WTC11 (cell line): ENCODE results near the gene GNG14. TPM values are rescaled to one million over a fixed set of nuclear protein-coding genes. Genes with fewer than 3 reads are reported as not detected.

Experiments used
- ATAC-seq: fragments of 200-7000 bp; cut with Tn5 transposase; 2 replicates; pipeline ENCODE4 v1.10.0; 2021; ENCODE audit warnings: mild to moderate bottlenecking, moderate library complexity
- CTCF ChIA-PET: fragments of 300-600 bp; sonication (Branson Sonifier 250); formaldehyde crosslinking; loops from one replicate; lab custom pipeline; 2021; ENCODE audit warnings: antibody characterized with exemption; lab: Charles Lee
- POLR2A ChIA-PET: fragments of 350-600 bp; sonication (Branson Sonifier 250); formaldehyde crosslinking; loops from one replicate; lab custom pipeline; 2021; ENCODE audit warnings: antibody characterized with exemption; lab: Charles Lee
- DNase-seq: peaks from one replicate; pipeline ENCODE4 v3.0.0; 2021; ENCODE audit warnings: low spot score
- H3K27ac Mint-ChIP-seq: 2 replicates; pipeline ENCODE4 v1.8.0; 2021; ENCODE audit warnings: mixed read lengths
- H3K27me3 Mint-ChIP-seq: 2 replicates; pipeline ENCODE4 v1.8.0; 2021; ENCODE audit warnings: low read depth, mild to moderate bottlenecking, moderate library complexity, mixed read lengths
- H3K36me3 Mint-ChIP-seq: 2 replicates; pipeline ENCODE4 v1.8.0; 2021; ENCODE audit warnings: mixed read lengths
- H3K4me1 Mint-ChIP-seq: 2 replicates; pipeline ENCODE4 v1.8.0; 2022; ENCODE audit warnings: mixed read lengths
- H3K4me3 Mint-ChIP-seq: 2 replicates; pipeline ENCODE4 v1.8.0; 2021; ENCODE audit warnings: mild to moderate bottlenecking, moderate library complexity, mixed read lengths
- H3K9me3 Mint-ChIP-seq: 2 replicates; pipeline ENCODE4 v1.8.0; 2021; ENCODE audit warnings: mixed read lengths
- ATF1 ChIP-seq: sonication (generic); formaldehyde crosslinking; IDR thresholded peaks from 2 replicates; pipeline ENCODE4 v1.8.1; 2023; ENCODE audit warnings: mild to moderate bottlenecking, moderate library complexity, missing genetic modification reagents
- CDX4 ChIP-seq: fragments of 250-450 bp; sonication (Bioruptor Pico); IDR thresholded peaks from 2 replicates; pipeline ENCODE4 v1.9.0; 2021; ENCODE audit warnings: moderate library complexity, mild to moderate bottlenecking, inconsistent platforms, borderline replicate concordance
- E2F1 ChIP-seq: sonication (generic); formaldehyde crosslinking; IDR thresholded peaks from 2 replicates; pipeline ENCODE4 v1.8.0; 2022; ENCODE audit warnings: mild to moderate bottlenecking, missing genetic modification reagents
- FOXP1 ChIP-seq: sonication (generic); formaldehyde crosslinking; IDR thresholded peaks from 2 replicates; pipeline ENCODE4 v1.8.0; 2022; ENCODE audit warnings: missing genetic modification reagents, mild to moderate bottlenecking, moderate library complexity, borderline replicate concordance
- HMGA2 ChIP-seq: fragments of 250-450 bp; sonication (Bioruptor Pico); IDR thresholded peaks from 2 replicates; pipeline ENCODE4 v1.4.0; 2021; ENCODE audit warnings: mild to moderate bottlenecking, moderate library complexity
- JUN ChIP-seq: sonication (generic); formaldehyde crosslinking; IDR thresholded peaks from 2 replicates; pipeline ENCODE4 v1.8.0; 2023; ENCODE audit warnings: mild to moderate bottlenecking, missing genetic modification reagents
- PRDM15 ChIP-seq: sonication (generic); formaldehyde crosslinking; IDR thresholded peaks from 2 replicates; pipeline ENCODE4 v1.8.0; 2022; ENCODE audit warnings: missing genetic modification reagents
- ZNF121 ChIP-seq: sonication (generic); formaldehyde crosslinking; IDR thresholded peaks from 2 replicates; pipeline ENCODE4 v1.8.0; 2023; ENCODE audit warnings: missing genetic modification reagents
- total RNA-seq: library from RNA; stranded (reverse); gene quantifications from 3 replicates; pipeline ENCODE4 v1.2.3, GENCODE V29; 2021
- TF ChIP-seq, protein P1 (sequence below): sonication (generic); formaldehyde crosslinking; IDR thresholded peaks from 2 replicates; pipeline ENCODE4 v1.8.1; 2023; ENCODE audit warnings: mild to moderate bottlenecking, missing genetic modification reagents
- TF ChIP-seq, protein P2 (sequence below): sonication (generic); formaldehyde crosslinking; IDR thresholded peaks from 2 replicates; pipeline ENCODE4 v1.8.1; 2023; ENCODE audit warnings: mild to moderate bottlenecking, missing genetic modification reagents, moderate library complexity
- TF ChIP-seq, protein P3 (sequence below): sonication (generic); formaldehyde crosslinking; conservative IDR thresholded peaks from 2 replicates; pipeline ENCODE4 v1.8.1; 2022; ENCODE audit warnings: mild to moderate bottlenecking, missing genetic modification reagents
- TF ChIP-seq, protein P4 (sequence below): fragments of 250-450 bp; sonication (Bioruptor Pico); IDR thresholded peaks from 2 replicates; pipeline ENCODE4 v1.9.0; 2021; ENCODE audit warnings: mild to moderate bottlenecking
- TF ChIP-seq, protein P5 (sequence below): sonication (generic); formaldehyde crosslinking; IDR thresholded peaks from 2 replicates; pipeline ENCODE4 v1.8.1; 2023; ENCODE audit warnings: mild to moderate bottlenecking, missing genetic modification reagents, borderline replicate concordance

The GNG14 gene
- total RNA-seq, 1 experiment from 2014 or later: not detected

DNA sequence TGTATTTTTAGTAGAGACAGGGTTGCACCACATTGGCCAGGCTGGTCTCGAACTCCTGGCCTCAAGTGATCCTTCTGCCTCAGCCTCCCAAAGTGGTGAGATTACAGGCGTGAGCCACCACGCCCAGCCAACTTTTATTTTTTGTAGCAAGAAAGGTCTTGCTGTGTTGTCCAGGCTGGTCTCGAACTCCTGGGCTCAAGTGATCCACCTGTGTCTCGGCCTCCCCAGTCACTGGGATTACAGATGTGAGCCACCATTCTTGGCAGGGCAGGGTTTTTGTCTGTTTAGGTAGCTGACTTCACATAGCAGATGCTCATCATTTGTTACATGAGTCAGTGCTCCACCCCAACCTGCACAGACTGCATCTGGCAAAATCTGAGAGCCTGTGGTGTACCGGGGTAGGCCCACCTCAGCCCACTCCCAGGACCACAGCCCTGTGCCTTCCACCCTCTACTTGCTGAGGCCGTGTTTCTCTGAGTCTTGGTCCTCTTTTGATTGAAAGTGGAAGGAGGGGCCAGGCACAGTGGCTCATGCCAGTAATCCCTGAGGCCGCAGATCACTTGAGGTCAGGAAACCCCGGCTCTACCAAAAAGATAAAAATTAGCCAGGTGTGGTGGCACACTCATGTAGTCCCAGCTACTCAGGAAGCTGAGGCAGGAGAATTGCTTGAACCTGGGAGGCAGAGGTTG lies 40.1 kb downstream of the GNG14 start:
- ATAC-seq (no peak), DNase-seq (no peak)
- no peak overlapping the region for H3K27ac Mint-ChIP-seq
- H3K9me3 Mint-ChIP-seq: no peaks in the 10 kb centered on the region
- CTCF ChIA-PET: interaction anchor here (1.1 to 2.7 kb wide), 4 partner anchors 30 to 39 kb away, joined by 4 to 8 read pairs (median 6); no protein-coding TSS in a partner anchor
- H3K4me3 Mint-ChIP-seq: no peak overlapping the region
- H3K4me1 Mint-ChIP-seq: peaks cover 18% of the 10 kb centered on the region
- H3K36me3 Mint-ChIP-seq: peaks cover 17% of the 10 kb centered on the region
- POLR2A ChIA-PET: no interaction called here
- no peaks in the 10 kb centered on the region for H3K27me3 Mint-ChIP-seq
- no peak for TF ChIP-seq CDX4 (CRISPR knock-in tag)
- peak; percentile 22; the same call in 1 of the 2 replicates for TF ChIP-seq ZNF121 (CRISPR knock-in tag)

- Mint-ChIP-seq H3K4me3 (no peak overlapping the region), H3K9me3 (no peaks in the 10 kb centered on the region), H3K27me3 (no peaks in the 10 kb centered on the region), H3K27ac (peak overlapping the region; percentile 60; the same call in 1 of the 2 replicates), H3K4me1 (peaks cover 22% of the 10 kb centered on the region), H3K36me3 (peaks cover 19% of the 10 kb centered on the region)
- ChIA-PET CTCF (no interaction called here), POLR2A (interaction anchor here (0.6 kb wide), 2 partner anchors 116 to 151 kb away, joined by 3 to 5 read pairs; partner anchors contain the start of gene DNASE2)
- TF ChIP-seq JUN (CRISPR knock-in tag): no peak
- no peak for TF ChIP-seq ATF1 (CRISPR knock-in tag)
- no peak for DNase-seq
- no peak for ATAC-seq
Measured at GRCh38 chr19:12730064-12730463, 42.3 kb downstream of the GNG14 start.

- POLR2A ChIA-PET: no interaction called here
- no peak overlapping the region for H3K4me3 Mint-ChIP-seq
- no peaks in the 10 kb centered on the region for H3K27me3 Mint-ChIP-seq
- ATAC-seq: no peak
- CTCF ChIA-PET: interaction anchor here (1.1 kb wide), 1 partner anchor 26 kb away, joined by 3 read pairs; no protein-coding TSS in a partner anchor
- H3K27ac Mint-ChIP-seq: no peak overlapping the region; the same call in 1 of the 2 replicates
- peaks cover 23% of the 10 kb centered on the region for H3K4me1 Mint-ChIP-seq
- TF ChIP-seq, protein P1, sequence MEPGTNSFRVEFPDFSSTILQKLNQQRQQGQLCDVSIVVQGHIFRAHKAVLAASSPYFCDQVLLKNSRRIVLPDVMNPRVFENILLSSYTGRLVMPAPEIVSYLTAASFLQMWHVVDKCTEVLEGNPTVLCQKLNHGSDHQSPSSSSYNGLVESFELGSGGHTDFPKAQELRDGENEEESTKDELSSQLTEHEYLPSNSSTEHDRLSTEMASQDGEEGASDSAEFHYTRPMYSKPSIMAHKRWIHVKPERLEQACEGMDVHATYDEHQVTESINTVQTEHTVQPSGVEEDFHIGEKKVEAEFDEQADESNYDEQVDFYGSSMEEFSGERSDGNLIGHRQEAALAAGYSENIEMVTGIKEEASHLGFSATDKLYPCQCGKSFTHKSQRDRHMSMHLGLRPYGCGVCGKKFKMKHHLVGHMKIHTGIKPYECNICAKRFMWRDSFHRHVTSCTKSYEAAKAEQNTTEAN (CRISPR knock-in tag): no peak
- TF ChIP-seq PRDM15 (CRISPR knock-in tag) (no peak), E2F1 (CRISPR knock-in tag) (no peak), HMGA2 (no peak), FOXP1 (no peak)
- TF ChIP-seq, protein P2, sequence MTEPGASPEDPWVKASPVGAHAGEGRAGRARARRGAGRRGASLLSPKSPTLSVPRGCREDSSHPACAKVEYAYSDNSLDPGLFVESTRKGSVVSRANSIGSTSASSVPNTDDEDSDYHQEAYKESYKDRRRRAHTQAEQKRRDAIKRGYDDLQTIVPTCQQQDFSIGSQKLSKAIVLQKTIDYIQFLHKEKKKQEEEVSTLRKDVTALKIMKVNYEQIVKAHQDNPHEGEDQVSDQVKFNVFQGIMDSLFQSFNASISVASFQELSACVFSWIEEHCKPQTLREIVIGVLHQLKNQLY (CRISPR knock-in tag): no peak
- TF ChIP-seq, protein P3, sequence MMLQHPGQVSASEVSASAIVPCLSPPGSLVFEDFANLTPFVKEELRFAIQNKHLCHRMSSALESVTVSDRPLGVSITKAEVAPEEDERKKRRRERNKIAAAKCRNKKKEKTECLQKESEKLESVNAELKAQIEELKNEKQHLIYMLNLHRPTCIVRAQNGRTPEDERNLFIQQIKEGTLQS: no peak
- TF ChIP-seq, protein P4, sequence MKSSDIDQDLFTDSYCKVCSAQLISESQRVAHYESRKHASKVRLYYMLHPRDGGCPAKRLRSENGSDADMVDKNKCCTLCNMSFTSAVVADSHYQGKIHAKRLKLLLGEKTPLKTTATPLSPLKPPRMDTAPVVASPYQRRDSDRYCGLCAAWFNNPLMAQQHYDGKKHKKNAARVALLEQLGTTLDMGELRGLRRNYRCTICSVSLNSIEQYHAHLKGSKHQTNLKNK (CRISPR knock-in tag): no peak
- TF ChIP-seq, protein P5, sequence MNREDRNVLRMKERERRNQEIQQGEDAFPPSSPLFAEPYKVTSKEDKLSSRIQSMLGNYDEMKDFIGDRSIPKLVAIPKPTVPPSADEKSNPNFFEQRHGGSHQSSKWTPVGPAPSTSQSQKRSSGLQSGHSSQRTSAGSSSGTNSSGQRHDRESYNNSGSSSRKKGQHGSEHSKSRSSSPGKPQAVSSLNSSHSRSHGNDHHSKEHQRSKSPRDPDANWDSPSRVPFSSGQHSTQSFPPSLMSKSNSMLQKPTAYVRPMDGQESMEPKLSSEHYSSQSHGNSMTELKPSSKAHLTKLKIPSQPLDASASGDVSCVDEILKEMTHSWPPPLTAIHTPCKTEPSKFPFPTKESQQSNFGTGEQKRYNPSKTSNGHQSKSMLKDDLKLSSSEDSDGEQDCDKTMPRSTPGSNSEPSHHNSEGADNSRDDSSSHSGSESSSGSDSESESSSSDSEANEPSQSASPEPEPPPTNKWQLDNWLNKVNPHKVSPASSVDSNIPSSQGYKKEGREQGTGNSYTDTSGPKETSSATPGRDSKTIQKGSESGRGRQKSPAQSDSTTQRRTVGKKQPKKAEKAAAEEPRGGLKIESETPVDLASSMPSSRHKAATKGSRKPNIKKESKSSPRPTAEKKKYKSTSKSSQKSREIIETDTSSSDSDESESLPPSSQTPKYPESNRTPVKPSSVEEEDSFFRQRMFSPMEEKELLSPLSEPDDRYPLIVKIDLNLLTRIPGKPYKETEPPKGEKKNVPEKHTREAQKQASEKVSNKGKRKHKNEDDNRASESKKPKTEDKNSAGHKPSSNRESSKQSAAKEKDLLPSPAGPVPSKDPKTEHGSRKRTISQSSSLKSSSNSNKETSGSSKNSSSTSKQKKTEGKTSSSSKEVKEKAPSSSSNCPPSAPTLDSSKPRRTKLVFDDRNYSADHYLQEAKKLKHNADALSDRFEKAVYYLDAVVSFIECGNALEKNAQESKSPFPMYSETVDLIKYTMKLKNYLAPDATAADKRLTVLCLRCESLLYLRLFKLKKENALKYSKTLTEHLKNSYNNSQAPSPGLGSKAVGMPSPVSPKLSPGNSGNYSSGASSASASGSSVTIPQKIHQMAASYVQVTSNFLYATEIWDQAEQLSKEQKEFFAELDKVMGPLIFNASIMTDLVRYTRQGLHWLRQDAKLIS: no peak
- no peaks in the 10 kb centered on the region for H3K9me3 Mint-ChIP-seq
- no peak for DNase-seq
- peaks cover 19% of the 10 kb centered on the region for H3K36me3 Mint-ChIP-seq
Measured at GRCh38 chr19:12731337-12731736, 43.5 kb downstream of the GNG14 start.
